IgD-negative memory B cell (primary cell): Measurements from ENCODE around the gene SRSF3. TPM values are rescaled to one million over a fixed set of nuclear protein-coding genes. Genes with fewer than 3 reads are reported as not detected.
"Not testable (repeated sequence)": the region's sequence is repeated elsewhere in the genome, so short reads cannot be mapped to it uniquely, and the experiment has no call there.

Experiments used
- H3K27ac Mint-ChIP-seq, 3 donors: one replicate each; pipeline ENCODE4 v1.8.0; 2020 to 2022; ENCODE audit warnings: mild to moderate bottlenecking in 3 of 3, mixed read lengths in 3 of 3, moderate library complexity in 1 of 3
- H3K27me3 Mint-ChIP-seq: one replicate; pipeline ENCODE4 v1.8.0; 2021; ENCODE audit warnings: mixed read lengths
- H3K36me3 Mint-ChIP-seq: one replicate; pipeline ENCODE4 v1.8.0; 2020; ENCODE audit warnings: mild to moderate bottlenecking, mixed read lengths
- H3K4me1 Mint-ChIP-seq, 3 donors: one replicate each; pipeline ENCODE4 v1.8.0; 2020 to 2022; ENCODE audit warnings: mixed read lengths in 3 of 3, mild to moderate bottlenecking in 1 of 3
- H3K4me3 Mint-ChIP-seq, 4 donors: one replicate each; pipeline ENCODE4 v1.8.0; 2020 to 2022; ENCODE audit warnings: mild to moderate bottlenecking in 4 of 4, mixed read lengths in 4 of 4, moderate library complexity in 3 of 4
- H3K9me3 Mint-ChIP-seq, 3 donors: one replicate each; pipeline ENCODE4 v1.8.0; 2020 to 2021; ENCODE audit warnings: mixed read lengths in 3 of 3, mild to moderate bottlenecking in 1 of 3
- polyA plus RNA-seq: library from polyadenylated mRNA; unstranded; fragments of 300-500 nt; fragmentation: Illumina TruSeq; gene quantifications from one replicate; pipeline ENCODE4 v1.2.3, GENCODE V29; 2021

Gene SRSF3
- polyA plus RNA-seq, 1 donor from 2014 or later = 384 TPM

DNA sequence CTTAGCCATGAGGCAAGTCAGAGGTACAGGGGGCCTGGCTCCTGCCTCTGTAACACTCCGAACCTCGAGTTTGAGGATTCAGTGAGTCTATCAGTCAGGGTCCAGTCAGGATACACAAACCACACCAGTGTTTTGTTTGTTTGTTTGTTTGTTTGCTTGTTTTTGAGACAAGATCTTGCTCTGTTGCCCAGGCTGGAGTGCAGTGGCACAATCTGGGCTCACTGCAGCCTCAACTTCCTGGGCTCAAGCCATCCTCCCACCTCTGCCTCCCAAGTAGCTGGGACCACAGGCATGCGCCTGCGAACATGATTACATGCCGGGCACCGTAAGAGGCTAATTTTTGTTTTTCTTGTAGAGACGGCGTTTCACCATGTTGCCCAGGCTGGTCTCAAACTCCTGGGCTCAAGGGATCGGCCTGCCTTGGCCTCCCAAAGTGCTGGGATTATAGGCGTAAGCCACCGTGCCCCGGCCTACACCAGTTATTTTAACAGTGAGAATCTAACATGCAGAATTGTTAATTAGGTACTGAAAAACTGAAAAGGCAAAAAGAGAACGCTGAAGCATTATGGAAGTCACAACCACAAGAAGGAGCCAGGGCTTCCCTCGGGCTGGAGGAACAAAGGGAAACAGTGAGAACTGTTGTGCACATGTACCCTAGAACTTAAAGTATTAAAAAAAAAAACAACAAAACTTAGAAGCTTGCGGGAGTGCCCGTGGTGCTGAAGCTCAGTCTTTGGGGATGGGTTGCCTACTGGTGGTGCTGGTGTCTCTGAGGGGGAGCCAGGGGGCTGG, 40.4 kb downstream of the SRSF3 start:
- H3K4me3 Mint-ChIP-seq = no peak overlapping the region

DNA sequence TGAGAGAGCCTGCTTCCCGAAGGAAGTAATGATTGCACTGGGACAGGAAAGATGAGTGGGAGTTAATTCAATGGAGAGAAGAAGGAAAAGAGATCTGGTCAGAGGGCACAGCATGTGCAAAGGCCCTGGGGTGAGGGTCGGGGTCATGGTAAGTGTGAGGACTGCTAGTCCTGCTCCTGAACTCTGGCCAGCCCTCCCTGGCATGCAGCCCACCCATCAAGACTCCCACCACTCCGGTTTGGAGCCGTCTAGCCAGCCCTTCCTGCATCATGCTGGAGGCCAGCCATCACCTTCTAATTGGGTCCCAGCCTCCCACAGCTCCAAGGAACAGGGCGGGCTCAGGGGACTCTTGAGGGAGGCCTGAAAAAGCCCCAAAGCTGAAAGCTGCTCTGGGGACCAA, 42.1 kb downstream of the SRSF3 start:
- Mint-ChIP-seq H3K4me3 (peak overlapping the region in 1 of 4 donors; percentile 23), H3K4me1 (peaks cover 0 to 1% (median 0%) of the 10 kb centered on the region in 3 donors), H3K27me3 (peaks cover 2% of the 10 kb centered on the region), H3K27ac (peak overlapping the region in 1 of 3 donors; percentile 50), H3K36me3 (no peaks in the 10 kb centered on the region), H3K9me3 (no peaks in the 10 kb centered on the region)

More for the DNA sequence above, 40.4 kb downstream of the SRSF3 start:
- H3K36me3 Mint-ChIP-seq = no peaks in the 10 kb centered on the region
- H3K27ac Mint-ChIP-seq = no peak overlapping the region
- H3K27me3 Mint-ChIP-seq = peaks cover 2% of the 10 kb centered on the region
- peaks cover 2 to 7% (median 4%) of the 10 kb centered on the region in 3 donors for H3K4me1 Mint-ChIP-seq
- H3K9me3 Mint-ChIP-seq = no peaks in the 10 kb centered on the region

DNA sequence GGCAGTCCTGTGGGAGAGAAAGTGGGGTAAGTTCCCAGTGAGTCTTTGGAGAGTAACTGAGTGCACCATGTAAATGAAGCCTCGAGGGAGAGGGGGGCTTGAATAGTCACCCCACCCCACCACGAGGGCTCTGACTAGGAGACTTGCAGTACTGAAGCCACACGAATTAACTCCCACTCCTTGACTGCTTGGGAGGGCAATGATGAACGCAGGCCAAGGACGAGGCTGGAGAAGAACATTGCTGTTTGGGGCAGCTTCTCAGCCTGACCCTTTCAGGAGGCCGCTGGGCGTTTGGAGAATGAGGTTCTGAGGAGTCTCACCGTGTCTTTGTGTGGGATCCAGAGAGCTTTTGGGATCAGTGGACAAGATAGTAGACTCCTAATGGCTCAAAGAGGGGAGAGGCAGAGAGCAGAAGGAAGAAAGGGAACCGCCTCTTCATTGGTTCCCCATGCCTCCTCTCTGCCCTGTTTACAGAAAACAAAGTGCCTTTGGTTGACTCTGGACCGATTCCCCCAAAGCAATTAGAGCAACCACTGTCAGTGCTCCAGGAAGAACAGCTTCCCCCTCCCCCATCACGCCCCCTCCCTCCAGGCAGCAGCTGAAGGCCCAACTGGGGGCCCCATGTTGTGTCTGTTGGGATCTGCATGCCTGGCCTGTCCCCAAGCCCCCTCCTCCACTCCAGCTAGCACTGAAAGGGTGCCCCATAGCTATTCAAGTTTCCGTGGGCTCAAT, 42.7 kb downstream of the SRSF3 start:
- H3K4me3 Mint-ChIP-seq = no peak overlapping the region
- H3K27me3 Mint-ChIP-seq = peaks cover 2% of the 10 kb centered on the region
- no peaks in the 10 kb centered on the region for H3K9me3 Mint-ChIP-seq
- H3K36me3 Mint-ChIP-seq = no peaks in the 10 kb centered on the region
- H3K4me1 Mint-ChIP-seq = peaks cover 0 to 1% (median 0%) of the 10 kb centered on the region in 3 donors
- peak overlapping the region in 1 of 3 donors; percentile 50 for H3K27ac Mint-ChIP-seq

DNA sequence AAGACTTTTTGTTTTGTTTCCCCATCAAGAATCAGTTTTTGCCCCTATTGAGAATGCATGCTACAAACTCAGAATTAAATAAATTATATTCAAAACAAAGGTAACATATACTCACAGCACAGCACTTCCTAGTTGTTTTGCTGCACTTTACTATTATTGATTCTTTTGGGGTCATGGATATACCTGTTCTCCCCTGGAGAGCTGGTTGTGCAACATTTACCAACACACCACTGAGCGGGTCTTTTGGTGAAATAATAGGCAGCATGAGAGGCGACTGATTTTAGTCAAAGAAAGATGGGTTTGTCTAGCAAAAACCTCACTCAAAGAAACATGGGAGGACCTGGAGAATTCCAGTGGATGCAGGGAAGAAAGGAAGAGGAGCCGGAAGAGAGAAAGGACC, 44.4 kb downstream of the SRSF3 start:
- Mint-ChIP-seq H3K27ac (no peak overlapping the region), H3K4me1 (peaks cover 0 to 1% (median 0%) of the 10 kb centered on the region in 3 donors), H3K27me3 (peaks cover 2% of the 10 kb centered on the region), H3K9me3 (no peaks in the 10 kb centered on the region), H3K36me3 (no peaks in the 10 kb centered on the region), H3K4me3 (no peak overlapping the region)

DNA sequence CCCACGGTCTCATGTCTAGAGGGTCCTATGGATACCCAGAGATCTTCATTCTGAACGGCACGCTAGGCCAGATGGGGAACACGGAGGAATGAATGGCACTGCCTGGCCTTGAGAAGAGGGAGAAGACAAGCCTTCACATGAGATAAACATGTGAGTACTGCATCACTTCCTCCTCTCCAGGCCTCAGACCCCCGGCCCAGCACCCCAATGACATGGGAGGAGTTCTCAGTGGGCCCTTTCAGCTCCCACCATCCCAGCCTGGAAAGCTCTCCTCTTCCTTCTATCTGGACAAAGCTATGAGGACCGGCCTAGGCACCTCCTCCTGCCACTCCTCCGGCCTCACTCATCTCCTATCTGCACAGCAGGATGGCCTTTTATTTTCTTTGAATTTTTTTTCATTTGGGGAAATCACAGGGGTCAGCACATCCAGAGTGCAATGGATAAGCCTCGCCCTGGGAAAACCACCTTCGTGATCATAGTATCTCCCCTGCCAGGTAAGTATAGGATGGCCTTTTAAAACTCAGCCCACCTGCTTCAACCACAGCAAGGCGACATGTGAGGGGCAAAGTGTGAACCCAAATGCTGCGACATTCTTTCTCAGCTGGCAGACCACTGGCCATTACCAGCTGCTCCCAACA, 45.1 kb downstream of the SRSF3 start:
- Mint-ChIP-seq H3K36me3 (no peaks in the 10 kb centered on the region), H3K27ac (no peak overlapping the region), H3K27me3 (peaks cover 2% of the 10 kb centered on the region), H3K4me3 (no peak overlapping the region), H3K9me3 (no peaks in the 10 kb centered on the region), H3K4me1 (peaks cover 0 to 1% (median 0%) of the 10 kb centered on the region in 3 donors)

DNA sequence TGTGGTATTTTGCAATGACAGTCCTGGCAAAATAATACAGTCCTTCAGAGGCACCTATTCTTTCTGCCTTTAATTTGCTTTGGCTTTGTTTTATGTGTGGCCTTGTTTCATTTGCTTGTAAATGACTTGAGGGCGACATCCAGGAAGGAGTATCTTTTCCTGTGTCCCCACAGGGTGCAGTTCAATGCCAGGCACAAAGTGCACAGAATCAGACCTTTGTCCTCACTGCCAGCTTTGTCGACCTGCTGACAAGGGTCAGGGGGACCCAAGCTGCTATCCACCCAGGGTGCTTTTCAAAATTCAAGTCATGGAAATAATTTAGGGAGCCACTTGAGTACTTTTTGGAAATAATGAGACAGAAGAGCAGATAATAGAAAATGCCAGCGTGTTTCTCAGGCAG, 47.4 kb downstream of the SRSF3 start:
- peaks cover 0 to 4% (median 0%) of the 10 kb centered on the region in 3 donors for H3K4me1 Mint-ChIP-seq
- no peaks in the 10 kb centered on the region for H3K9me3 Mint-ChIP-seq
- H3K27me3 Mint-ChIP-seq = no peaks in the 10 kb centered on the region
- H3K27ac Mint-ChIP-seq = no peak overlapping the region
- H3K36me3 Mint-ChIP-seq = no peaks in the 10 kb centered on the region
- H3K4me3 Mint-ChIP-seq = no peak overlapping the region

DNA sequence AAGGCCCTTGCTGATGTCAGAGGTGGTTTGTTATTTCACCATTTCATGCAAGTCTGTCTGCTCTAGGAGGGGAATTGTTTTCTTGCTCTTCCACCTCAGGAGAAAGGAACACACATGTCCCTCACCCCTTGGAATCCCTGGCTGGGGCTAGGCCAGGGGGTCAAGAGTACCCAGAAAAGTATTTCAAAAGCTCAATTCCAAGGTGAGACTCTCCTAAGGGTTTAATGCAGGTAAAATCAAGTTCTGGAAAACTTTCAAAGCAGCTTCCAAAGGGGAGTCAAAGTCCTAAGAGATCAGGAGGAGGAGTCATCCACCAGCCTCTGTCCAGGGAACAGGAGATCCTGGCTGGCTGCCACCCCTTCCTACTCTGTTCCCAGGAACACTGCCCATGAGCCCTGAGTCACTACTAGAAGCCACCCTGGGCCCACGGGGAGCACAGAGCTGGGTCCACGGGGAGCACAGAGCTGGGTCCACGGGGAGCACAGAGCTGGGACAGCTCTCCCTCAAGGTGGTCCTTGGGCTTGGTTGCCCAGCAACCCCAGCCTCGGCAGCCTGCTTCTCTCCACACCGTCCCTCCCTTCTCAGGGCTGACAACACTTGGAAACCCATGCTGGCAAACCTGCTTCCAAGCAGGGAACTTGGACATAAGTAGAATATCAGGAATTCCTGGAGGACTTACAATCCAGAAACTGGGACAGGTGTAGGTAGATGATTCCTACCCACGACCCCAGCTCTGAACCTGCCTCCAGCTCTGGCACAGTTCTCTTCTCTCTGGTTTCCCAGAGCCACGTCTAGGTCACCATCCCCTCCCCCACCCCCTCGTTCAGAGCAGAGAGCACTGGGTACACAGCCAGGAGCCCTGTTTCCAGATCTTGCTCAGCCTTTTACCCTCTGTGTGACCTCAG, 49.0 kb downstream of the SRSF3 start:
- H3K4me3 Mint-ChIP-seq = no peak overlapping the region
- no peak overlapping the region for H3K27ac Mint-ChIP-seq
- H3K4me1 Mint-ChIP-seq = peaks cover 0 to 4% (median 0%) of the 10 kb centered on the region in 3 donors
- no peaks in the 10 kb centered on the region for H3K9me3 Mint-ChIP-seq
- no peaks in the 10 kb centered on the region for H3K27me3 Mint-ChIP-seq
- H3K36me3 Mint-ChIP-seq = no peaks in the 10 kb centered on the region

DNA sequence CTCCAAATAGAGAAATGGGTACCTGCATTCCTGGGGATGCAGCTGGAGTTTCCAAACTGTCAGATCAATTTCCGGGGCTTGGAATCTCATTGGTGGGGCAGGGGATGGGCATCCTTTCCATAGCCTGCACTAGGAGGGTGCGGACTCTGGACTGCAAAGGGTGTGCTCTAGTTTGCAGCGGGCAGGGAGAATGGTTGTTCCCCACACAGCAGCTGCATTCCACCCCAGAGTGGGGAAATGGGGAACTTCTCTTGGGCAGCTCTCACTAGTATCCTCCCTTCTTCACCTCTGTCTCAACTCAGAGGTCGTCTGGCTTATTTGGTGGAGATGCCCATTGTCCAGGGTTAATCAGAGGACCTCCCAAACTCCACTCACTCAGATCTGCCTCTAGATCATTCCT, 49.8 kb downstream of the SRSF3 start:
- peaks cover 0 to 3% (median 0%) of the 10 kb centered on the region in 3 donors for H3K4me1 Mint-ChIP-seq
- H3K4me3 Mint-ChIP-seq = no peak overlapping the region
- H3K9me3 Mint-ChIP-seq = no peaks in the 10 kb centered on the region
- no peaks in the 10 kb centered on the region for H3K27me3 Mint-ChIP-seq
- H3K36me3 Mint-ChIP-seq = no peaks in the 10 kb centered on the region
- H3K27ac Mint-ChIP-seq = no peak overlapping the region

DNA sequence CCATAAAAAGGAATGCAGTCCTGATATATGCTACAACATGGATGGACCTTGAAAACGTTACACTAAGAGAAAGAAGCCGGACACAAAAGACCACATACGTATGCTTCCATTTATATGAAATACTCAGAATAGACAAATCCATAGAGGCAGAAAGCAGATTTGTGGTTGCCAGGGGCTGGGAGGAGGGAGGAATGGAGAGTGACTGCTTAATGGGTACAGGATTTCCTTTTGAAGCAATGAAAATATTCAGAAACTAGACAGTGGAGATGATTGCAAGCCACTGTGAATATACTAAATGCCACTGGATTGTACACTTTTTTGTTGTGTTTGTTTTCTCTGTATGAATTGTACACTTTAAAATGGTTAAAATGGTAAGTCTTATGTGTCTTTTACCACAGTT, 54.9 kb downstream of the SRSF3 start:
- H3K27me3 Mint-ChIP-seq = peaks cover 7% of the 10 kb centered on the region
- H3K9me3 Mint-ChIP-seq = no peaks in the 10 kb centered on the region
- H3K36me3 Mint-ChIP-seq = no peaks in the 10 kb centered on the region
- peak overlapping the region in 1 of 4 donors; percentile 41 for H3K4me3 Mint-ChIP-seq
- peaks cover 8 to 15% (median 14%) of the 10 kb centered on the region in 3 donors for H3K4me1 Mint-ChIP-seq
- no peak overlapping the region for H3K27ac Mint-ChIP-seq

DNA sequence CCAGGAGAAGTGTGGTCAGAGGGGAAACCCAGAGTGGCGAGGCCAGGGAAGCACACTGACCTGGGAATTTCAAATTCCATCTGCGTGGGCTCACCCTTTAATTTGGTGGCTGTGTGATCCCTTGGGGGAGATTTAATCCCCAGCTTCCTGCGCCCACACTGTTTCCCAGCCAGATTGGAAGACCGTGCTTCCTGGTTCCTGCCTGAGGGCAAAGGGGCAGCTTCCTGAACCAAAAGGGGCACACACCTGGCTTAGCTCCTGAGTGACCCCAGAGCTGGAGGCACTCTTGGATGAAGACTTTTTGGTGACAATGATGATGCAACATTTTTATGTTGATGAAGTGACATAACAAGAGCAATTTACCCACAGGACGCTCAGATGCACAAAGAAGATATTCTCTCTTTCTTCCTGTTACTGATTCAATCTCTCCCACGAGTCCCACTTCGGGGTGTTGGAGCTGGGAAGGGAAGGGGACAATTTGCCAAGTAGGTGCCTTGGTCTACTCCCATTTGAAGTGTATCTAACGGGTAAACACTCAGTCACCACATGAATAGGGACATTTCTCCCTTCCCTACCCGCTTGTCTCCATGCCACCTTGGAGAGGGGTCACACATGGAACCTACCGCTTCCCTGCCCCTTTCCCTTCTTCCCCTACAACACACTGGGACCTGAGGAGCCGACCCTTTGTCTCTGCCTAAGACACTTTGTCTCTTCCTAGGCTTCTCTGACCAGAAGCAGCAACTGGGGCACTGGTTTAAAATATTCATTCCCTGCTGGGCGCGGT, 55.7 kb downstream of the SRSF3 start:
- Mint-ChIP-seq H3K27ac (no peak overlapping the region), H3K9me3 (no peaks in the 10 kb centered on the region), H3K4me1 (peaks cover 8 to 15% (median 14%) of the 10 kb centered on the region in 3 donors), H3K36me3 (no peaks in the 10 kb centered on the region), H3K27me3 (peaks cover 7% of the 10 kb centered on the region), H3K4me3 (peak overlapping the region in 1 of 4 donors; percentile 41)

DNA sequence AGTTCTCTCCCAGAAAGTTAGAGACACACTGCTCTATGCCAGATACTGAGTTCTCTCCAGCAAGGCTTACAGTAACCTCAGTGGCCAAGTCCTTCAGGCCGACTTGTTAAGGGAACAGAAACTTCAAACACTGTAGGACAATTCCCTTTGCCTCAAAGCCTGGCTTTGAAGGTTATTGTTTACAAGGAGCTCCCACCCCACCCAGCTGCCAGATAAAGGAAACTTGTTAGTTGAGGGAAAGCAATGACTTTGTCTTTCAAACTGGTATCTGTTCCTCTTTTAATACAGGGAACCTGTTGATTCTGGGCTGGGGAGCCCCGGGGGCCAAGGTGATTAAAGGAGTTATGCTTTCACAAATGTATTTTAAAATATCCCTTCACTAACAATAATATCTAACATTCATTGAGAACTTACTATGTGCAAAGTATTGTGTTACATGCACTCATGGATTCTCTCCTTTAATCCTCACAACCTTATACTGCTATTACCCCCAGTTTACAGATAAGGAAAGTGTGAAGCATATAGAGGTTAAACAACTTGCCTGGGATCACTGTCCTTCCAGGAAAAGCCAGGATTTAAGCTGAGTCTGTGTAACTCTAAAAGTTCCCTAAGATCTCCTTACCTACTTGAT, 56.8 kb downstream of the SRSF3 start:
- Mint-ChIP-seq H3K27ac (peak overlapping the region in 1 of 3 donors; percentile 89), H3K4me1 (peaks cover 8 to 17% (median 12%) of the 10 kb centered on the region in 3 donors), H3K27me3 (peaks cover 9% of the 10 kb centered on the region), H3K36me3 (no peaks in the 10 kb centered on the region), H3K9me3 (no peaks in the 10 kb centered on the region), H3K4me3 (peak overlapping the region in 3 of 4 donors; percentile 12 to 59 (median 51))

DNA sequence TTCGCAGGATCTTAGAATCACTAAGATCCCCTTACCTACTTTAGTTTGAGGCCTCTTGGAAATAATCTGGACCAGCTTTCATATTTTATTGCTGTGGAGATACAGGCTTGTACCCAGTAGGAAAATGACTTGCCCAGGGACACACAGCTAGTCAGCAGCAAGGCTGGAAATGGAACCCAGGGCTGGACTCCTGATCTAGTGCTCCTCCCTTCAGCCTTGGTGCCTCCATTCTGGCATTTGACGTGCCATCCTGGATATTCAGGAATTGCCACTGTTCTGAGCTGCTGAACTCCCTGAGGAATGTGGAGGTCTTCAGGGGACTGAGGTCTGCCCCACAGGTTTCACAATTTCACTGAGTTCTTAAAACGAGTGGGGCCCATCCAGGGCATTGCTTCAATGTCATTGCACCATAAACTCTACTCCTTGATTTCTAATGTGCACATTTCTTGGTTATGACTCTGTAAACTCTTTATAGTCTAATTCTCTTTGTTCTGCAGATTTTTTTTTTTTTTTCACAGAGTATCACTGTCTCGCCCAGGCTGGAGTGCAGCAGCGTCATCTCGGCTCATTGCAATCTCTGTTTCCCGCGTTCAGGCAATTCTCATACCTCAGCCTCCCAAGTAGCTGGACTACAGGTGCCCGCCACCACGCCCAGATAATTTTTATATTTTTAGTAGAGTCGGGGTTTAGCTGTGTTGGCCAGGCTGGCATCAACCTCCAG, 57.7 kb downstream of the SRSF3 start:
- peaks cover 12 to 17% (median 12%) of the 10 kb centered on the region in 3 donors for H3K4me1 Mint-ChIP-seq
- H3K27ac Mint-ChIP-seq = peak overlapping the region in 1 of 3 donors; percentile 89
- peaks cover 1% of the 10 kb centered on the region for H3K36me3 Mint-ChIP-seq
- no peaks in the 10 kb centered on the region for H3K9me3 Mint-ChIP-seq
- peak overlapping the region in 1 of 4 donors; percentile 54 for H3K4me3 Mint-ChIP-seq
- H3K27me3 Mint-ChIP-seq = peaks cover 9% of the 10 kb centered on the region

DNA sequence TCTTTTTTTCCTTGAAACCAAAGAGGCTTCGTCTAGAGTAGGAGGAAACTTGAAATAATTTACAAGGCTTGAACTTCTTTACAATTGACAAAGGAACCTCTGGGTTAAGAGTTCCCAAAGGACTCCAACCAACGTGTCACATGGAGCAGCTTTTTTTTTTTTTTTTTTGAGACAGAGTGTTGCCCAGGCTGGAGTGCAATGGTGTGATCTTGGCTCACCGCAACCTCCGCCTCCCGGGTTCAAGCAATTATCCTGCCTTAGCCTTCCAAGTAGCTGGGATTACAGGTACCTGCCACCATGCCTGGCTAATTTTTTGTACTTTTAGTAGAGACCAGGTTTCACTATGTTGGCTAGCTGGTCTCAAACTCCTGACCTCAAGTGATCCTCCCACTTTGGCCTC, 60.3 kb downstream of the SRSF3 start:
- not testable (repeated sequence) for H3K27ac Mint-ChIP-seq, H3K9me3 Mint-ChIP-seq, H3K36me3 Mint-ChIP-seq, H3K4me3 Mint-ChIP-seq
- Mint-ChIP-seq H3K4me1 (peaks cover 12 to 18% (median 12%) of the 10 kb centered on the region in 3 donors), H3K27me3 (peaks cover 17% of the 10 kb centered on the region)
